HG03575 (cell line): ENCODE data around the gene FNBP1.

Experiments
- ATAC-seq: cut with Tn5 transposase; IDR thresholded peaks from one replicate; pipeline ENCODE4 v1.9.1; 2021; ENCODE audit not compliant: unreplicated experiment, insufficient number of reproducible peaks, low FRiP score; ENCODE audit errors: extremely low read depth

FNBP1 gene

GRCh38 chr9:129853614-129854013 is 189.4 kb downstream of the FNBP1 start:
- no peak for ATAC-seq

DNA sequence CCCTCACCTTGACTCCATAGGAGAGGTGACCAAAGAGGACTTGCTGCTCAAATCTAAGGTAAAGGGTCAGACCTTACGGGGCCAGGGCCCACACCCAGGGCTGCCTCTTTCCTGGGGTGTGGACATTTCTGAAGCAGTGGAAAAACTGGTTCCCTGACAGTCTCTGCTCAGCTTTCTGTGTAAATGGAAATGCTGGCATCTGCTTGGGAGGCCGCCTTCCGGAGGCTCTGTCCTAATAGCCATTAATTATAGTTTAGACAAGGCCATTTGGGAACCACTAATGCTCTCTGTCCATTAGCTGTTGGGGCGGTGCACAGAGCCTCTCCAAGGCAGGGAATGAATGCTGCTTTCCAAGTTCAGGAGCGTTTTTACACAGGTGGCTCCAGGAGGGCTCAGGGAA is 190.4 kb downstream of the FNBP1 start:
- no peak for ATAC-seq

DNA sequence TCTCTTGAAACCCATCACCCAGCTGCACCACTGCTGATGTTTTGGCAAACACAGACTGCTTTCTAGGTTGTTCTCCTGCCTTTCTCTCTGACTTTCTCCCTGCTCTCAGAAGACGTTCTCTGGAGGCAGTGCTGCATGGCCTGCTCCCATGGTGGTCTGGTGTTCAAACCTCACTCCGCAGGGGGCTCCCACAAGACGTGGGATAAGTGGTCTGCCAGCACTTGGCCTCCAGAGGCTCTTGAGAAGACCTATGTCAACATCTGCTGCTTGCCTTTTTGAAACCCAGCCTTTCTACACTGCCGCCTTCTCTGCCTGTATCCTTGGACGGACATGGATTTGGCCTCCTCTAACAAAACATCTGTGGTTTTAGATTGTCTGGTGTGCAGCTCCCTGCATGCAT is 191.2 kb downstream of the FNBP1 start:
- ATAC-seq = no peak

- no peak for ATAC-seq
Observed at GRCh38 chr9:129850821-129851550, 192.0 kb downstream of the FNBP1 start.

DNA sequence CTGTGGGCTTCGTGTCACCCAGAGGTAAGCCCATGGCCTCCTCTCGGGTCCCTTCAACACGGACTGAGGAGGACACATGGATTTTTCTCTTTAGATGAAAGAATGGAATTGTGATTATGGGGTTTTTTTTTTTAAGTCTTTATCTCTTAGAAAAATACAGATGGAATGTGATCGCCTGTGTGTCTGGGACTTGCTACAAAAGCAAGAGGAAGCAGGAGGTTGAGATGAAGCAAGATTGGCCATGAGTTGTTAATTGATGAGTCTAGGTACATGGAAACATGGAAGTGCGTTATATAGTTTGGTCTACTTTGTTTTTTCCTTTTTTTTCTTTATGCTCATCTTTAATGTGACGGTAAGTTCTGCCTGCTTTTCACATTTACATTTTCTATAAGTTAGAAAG is 193.1 kb downstream of the FNBP1 start:
- ATAC-seq = no peak

DNA sequence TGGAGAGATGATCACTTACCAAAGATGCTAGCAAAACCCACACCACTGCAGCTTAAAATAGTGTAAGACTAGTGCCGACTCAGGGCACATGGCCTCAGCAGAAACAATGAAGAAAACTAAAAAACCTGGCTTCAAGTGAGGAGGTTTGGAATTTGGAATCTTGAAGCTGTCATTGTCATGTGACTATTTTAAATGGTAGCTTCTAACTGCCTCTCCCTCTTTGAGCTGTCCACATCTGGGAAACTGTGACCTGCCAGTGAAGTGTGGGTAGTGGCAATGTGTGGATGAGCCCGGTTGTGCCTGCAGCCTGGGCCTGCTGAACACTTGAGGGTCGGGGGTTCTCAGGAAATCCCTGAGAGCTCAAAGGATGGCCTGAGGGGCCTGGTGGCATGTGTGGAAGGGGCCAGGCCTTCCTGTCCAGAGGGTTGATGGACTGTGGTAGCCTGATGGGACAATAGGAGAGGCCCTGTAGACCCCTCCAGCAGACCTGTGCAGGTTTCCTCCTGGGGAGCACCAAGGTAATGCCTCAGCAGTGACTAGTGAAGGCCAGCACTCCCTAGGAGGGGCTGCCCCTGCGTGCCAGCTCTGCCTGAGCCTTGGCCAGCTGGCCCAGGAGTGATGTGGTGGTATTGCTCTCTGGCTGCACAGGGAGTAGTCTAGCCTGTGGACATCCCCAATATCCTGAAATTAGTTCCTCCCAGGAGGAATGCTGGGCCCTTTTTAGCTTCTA is 194.1 kb downstream of the FNBP1 start:
- ATAC-seq = no peak

DNA sequence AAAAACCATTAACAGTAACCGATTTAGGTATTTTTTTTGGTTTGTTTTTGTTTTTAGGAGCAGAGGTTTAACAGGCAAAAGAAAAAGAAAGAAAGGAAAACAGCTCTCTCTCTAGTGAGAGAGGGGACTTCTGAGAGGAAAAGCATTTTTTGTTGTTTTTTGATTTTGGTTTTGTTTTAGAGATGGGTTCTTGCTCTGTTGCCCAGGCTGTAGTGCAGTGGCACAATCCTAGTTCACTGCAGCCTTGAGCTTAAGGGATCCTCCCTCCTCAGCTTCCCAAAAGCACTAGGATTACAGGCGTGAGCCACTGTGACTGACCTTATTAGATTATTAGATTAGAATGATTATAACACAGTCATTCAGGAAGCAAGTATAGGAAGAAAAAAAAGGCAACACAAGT is 197.6 kb downstream of the FNBP1 start:
- ATAC-seq = no peak

GRCh38 chr9:129841071-129841470 is 201.9 kb downstream of the FNBP1 start:
- no peak for ATAC-seq

GRCh38 chr9:129840034-129840433 is 203.0 kb downstream of the FNBP1 start:
- ATAC-seq = no peak

GRCh38 chr9:129839324-129840023 is 203.5 kb downstream of the FNBP1 start:
- ATAC-seq = no peak

DNA sequence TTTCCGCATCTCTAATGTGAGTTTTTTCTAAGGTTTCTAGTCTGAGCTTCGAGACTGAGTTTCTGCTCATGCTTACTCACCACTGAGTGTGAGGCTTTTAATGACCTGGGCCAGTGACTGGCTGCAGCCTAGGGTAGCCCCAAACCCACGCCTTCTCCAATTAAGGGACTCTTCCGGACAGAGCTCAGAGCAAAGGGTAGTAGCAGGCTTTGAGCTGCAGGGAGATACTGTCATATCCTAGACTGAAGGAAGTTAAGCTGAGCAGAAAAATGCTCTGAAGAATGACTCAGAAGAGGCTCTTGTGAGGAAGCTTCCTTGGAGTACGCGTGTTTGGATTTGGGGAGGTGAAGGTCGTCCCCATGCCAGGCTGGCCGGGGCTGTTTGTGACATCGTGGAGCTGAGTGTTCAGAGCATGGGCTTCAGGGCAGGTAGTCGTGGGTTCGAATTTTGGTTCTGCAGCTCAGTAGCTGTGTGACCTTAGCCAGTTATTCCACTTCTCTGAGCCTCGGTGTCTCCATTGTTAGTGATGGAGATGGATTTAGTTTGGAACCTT is 204.2 kb downstream of the FNBP1 start:
- ATAC-seq = no peak
